Fibroblast of villous mesenchyme (primary cell): ENCODE measurements around the gene COA1. TPM values are rescaled to one million over a fixed set of nuclear protein-coding genes. Genes with fewer than 3 reads are reported as not detected.

Experiments used
- DNase-seq: peaks from one replicate; pipeline ENCODE4 v3.0.0-alpha.2; 2010; ENCODE audit warnings: low read depth
- H3K4me3 ChIP-seq: 2 replicates; pipeline ENCODE4 v1.5.1; 2011; ENCODE audit warnings: low read depth, mild to moderate bottlenecking, low read length
- CTCF ChIP-seq: IDR thresholded peaks from 2 replicates; pipeline ENCODE4 v1.5.1; 2012; ENCODE audit warnings: low read depth, mild to moderate bottlenecking, low read length; ENCODE audit not compliant: insufficient read depth
- total RNA-seq: library from RNA; depleted of rRNA; stranded (reverse); fragments of >200 nt; gene quantifications from 2 replicates; pipeline ENCODE4 v1.2.3, GENCODE V29; 2012

Gene COA1
- total RNA-seq, 1 donor: 41.5 TPM

GRCh38 chr7:43658718-43659548, 70.4 kb downstream of the COA1 start:
- H3K4me3 ChIP-seq: no peak overlapping the region
- DNase-seq: peak; percentile 64
- no peak for TF ChIP-seq CTCF

DNA sequence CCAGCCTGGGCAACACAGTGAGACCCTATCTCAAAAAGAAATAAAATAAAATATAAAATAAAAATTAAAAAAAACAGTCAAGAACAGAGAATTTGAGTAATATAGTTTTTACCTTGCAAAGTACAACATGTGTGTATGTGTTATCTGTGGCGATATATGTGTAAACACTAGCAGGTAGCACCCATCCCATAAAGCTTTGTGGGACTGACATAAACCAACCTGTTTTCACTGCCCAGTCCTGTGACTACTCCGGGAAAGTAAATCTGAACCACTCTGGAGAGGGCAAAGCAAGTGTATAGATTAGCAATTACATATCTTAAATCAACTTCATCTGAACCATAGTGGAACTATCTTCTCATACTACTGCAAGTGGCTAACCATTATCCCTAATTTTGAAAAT, 72.3 kb downstream of the COA1 start:
- H3K4me3 ChIP-seq: no peak overlapping the region
- no peak for DNase-seq
- TF ChIP-seq CTCF: no peak

- DNase-seq: no peak
- no peak for TF ChIP-seq CTCF
- H3K4me3 ChIP-seq: no peak overlapping the region
Observed at GRCh38 chr7:43655584-43655983, 73.7 kb downstream of the COA1 start.

GRCh38 chr7:43653891-43654504, 75.3 kb downstream of the COA1 start:
- TF ChIP-seq CTCF: no peak
- DNase-seq: no peak
- H3K4me3 ChIP-seq: no peak overlapping the region

DNA sequence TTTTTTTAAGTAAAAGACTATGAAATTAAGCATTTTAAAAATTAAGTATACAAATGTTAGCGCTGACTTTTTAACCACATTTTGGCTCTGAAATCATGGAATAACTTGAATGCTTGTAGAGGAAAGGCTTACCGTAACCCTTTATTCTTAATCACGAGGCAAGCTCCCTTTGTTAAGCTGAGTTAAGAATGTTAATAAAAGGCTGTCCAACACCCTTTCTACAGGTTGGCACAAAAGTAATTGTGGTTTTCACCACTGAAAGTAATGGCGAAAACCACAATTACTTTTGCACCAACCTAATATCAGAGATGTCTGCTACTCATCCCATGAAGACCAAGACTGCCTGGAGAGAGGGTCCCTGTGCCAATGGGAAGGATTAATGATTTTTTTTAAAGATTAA, 75.9 kb downstream of the COA1 start:
- no peak for DNase-seq
- H3K4me3 ChIP-seq: no peak overlapping the region
- TF ChIP-seq CTCF: no peak

GRCh38 chr7:43652364-43652763, 77.0 kb downstream of the COA1 start:
- no peak for TF ChIP-seq CTCF
- no peak for DNase-seq
- no peak overlapping the region for H3K4me3 ChIP-seq
